ENCODE results near the gene ANKRD55.
A peak's percentile ranks its signal among the peaks of the same experiment; 100 is the strongest.

The ANKRD55 gene

DNA sequence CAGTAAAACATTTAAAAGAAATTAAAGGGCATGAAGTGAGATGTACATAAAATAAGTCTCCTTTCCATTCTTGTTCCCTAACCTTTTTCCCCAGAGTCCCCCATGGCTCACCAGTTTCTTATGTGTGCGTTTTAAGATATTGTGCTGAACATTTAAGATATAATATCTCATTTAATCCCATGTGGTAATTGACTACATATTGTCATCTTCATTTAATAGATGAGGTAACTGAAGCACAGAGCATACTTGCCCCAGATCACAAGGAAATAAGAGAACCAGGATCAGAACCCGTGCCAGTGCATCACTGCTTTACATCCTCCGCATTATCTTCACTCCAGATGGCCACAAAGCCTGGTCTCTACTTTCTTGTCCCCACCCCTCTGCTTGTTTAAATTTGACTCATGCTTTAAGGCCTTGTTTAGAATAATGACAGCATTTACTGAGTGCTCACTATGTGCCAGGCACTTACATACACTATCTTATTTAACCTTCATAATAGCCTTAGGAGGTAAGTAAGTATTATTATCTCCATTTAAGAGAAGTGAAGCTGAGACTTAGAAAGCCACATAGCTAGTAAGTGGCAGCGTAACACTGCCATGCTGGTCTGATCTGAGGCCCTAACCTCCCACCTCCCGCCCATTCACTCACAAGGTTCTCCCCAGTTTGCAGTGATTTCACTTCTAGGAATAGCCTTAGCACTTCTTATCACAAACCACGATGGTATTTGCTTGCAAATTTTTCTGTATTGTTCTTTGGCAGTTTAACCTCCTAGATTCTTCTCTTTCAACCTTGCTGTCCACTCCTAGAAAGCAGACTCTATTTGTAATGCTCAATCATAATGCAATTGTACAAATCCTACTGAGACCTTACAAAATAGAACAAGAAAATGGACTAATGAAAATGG lies 160.0 kb downstream of the ANKRD55 start:
- DNase-seq = no peak

DNA sequence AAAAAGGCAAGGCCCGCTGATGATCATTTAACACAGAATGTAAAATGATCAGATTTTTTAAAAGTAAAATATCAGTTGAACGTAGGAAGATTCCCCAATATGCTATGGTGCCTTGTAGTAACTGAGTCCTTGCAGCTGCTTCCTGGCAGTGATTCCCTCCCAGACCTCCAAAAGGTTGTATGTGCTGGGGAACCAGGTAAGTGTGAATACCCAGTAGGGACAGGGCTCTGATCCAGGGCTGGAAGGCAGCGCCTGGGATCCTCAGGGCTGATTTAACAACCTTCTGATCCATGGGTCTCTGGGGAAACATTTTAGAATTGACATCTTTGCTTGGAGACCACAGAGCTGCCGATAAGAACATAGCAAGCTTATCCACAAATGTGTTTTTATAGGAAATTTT lies 161.7 kb downstream of the ANKRD55 start:
- no peak for DNase-seq

DNA sequence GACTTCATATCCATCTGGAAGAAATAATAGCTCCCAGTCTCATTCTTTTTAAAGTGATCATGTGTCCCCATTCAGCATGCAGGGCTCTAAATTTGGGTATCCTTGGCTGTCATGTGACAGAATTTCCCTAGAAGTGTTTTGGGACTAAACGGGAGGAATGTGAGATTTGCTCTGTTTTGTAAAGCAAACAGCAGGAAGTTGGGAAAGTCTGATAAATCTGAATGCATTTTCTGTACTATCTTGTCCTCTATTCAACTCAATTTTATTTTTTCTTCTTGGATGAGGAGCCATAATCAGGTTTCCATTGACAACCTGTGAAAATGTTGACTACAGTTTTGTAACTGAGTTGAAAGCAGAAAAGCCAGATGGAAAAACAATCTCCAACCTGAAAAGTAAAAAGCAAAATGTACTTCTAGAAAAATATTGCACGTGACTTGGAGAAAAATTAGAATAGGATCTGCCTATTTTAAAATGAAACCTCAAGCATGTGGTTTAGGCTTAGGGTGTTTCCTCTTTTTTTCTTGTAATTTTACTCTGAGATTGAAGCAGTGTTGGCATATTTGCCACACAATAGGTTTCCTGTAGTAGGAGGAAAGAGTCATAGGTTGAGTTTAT lies 162.2 kb downstream of the ANKRD55 start:
- peak; percentile 49 for DNase-seq

DNA sequence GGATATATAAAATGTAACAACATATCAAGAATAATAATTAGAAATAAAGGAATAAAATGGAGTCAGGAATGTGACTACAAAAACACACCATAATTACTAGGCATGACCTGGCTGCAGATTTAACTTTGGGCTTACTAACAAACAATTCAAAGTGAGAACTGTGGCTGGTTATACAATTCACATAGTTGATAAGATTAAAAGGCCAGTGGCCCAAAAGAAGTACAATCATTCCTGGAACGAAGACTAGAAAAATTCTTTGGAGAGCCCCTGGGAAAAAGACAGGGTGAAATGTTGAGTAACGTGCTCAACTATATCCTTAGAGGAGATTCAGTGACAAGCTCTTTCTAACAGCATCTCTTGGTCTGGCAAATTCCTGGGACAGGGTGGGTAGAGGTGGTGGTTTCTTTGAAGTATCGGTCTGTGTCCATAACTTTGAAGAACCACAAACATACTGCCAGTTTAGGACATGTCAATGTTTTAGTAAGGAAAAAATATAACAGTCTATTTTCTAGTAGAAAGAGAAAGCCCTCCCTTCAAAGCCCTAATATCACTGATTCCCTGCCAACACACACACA lies 163.4 kb downstream of the ANKRD55 start:
- no peak for DNase-seq

DNA sequence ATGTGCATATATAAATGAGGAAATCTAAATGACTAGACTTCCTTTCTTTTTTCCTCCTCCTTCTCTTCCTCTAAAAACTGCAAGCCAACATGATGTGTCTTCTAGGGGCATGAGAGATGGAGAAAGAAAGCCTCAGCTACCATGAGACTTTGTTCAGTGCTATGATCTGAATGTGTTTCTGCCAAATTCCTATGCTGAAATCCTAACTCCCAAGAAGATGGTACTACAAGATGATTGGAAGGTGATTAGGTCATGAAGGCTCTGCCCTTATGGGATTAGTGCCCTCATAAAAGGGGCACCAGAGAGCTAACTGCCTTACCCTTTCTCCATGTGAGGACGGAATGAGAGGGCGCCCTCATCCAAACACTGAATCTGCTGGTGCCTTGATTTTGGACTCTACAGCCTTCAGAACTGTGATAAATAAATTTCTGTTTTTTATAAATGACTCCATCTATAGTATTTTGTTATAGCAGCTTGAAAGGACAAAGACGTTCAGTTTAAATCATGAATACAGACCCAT lies 166.1 kb downstream of the ANKRD55 start:
- no peak for DNase-seq

DNA sequence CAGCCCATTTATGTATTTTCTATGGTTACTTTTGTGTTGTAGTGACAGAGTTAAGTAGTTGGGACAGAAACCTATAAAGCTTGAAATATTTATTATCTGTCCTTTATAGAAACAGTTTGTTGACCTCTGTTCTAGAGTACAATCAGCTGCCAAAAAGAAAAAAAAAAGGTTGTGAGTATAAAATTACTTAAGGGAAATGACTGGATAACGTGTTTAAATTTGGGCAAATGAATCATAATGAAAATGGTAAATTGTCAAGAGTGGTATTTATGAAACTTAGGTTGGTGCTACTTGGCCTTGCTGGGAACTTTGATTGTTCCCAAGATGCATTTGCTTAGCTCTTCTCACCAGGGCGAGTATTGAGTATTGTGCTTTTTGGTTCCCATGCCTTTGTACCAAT lies 168.1 kb downstream of the ANKRD55 start:
- DNase-seq = no peak

DNA sequence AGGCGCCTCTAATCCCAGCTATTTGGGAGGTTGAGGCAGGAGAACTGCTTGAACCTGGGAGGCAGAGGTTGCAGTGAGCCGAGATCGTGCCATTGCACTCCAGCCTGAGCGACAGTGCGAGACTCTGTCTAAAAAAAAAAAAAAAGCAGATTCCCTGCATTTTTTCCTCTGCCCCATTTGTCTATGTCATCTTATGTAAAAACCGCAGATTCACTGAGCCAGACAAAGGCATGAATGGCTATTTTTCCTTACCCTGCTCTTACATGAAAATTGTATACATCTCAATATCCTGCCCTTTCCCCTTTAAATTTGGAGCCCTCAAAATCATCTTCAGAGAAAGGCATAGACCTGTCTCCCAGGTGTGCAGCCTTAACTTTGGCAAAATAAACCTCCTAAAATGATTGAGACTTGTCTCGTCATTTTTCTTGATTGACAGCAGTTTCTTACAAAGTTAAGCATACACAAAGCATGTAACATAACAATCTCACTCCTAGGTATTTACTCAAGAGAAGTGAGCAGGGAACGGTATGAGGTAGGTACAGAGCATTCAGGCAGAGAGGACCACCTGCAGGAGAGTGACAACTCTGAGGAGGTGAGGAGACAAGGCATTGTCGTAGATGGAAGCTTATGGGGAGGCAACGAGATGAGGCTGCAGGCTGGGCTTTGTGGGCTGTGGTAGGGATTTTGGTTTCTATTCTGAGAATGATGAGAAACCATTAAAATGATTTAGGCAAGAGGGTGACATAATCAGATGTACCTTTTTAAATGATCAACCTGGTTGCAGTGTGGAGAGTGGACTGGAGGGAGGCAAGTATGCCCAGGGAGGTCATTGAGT lies 172.6 kb downstream of the ANKRD55 start:
- DNase-seq = no peak

DNA sequence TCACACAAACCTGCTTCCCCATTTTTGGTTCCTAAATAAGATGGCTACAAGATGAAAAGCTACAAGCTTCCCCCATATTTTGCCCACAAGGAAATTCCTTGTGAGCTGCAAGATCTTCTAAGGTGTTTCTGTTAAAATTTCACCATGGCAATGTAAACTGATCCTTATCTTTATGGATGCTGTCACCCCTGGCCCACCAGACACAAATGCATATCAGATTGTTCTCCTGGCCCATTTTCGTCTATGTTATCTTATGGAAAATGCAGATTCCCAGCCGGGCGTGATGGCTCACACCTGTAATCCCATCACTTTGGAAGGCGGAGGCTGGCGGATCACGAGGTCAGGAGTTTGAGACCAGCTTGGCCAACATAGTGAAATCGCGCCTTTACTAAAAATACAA lies 173.3 kb downstream of the ANKRD55 start:
- DNase-seq = no peak

DNA sequence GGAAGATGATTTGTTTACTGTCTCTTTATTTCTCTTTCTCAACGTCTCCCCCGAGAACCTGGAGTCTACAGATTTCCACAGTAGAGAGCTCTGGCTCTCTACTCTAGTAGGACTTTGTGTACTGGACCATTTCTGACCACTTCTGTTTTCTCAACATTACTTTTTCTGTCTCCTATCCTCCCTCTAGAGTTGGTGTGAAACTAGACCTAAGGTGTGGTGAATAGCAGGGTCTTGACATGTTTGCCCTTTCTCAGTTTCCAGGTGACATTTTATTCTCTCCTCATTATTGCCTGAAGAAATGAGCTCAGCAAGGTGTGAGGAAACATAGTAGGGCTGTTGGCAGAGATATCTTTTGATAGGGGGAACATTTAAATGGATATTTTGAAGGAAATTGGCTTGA lies 176.3 kb downstream of the ANKRD55 start:
- DNase-seq = no peak

DNA sequence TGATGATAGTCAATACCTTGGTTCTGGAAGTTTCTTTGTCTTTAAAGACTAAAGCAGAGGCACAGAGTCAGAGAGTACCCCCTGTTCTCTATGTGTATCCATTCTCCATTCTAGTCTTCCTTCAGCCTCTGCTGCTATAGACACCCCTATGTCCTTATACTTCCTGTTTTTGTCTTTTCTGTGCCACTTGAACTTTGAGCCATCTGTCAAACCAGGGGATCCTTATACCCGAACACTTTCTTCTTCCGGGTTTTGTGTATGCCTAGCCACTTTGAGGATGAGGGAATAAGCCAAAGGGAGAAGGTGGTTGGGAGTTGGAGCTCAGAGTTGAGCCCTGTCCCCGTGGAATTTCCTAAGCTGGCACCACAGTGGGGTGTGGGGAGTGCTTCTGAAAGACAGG lies 177.3 kb downstream of the ANKRD55 start:
- no peak for DNase-seq

DNA sequence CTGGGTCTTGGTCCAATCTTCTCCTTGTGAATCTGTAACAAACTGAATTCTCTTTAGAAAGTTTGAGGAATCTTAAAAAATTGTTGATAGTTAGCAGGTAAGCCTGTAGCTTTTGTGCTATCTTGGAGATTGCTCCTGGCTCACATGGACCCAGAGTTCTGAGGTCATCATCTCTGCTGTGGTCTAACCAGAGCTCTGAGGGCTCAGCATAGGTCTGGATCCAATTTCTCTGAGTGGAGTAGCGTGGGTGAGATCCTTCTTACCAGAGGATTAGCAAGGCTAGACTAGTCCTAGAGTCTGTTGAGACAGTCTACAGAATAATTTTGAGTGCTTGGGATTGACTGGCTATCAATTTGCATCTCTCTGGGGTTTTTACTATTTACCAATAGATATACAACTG lies 177.8 kb downstream of the ANKRD55 start:
- DNase-seq = no peak

DNA sequence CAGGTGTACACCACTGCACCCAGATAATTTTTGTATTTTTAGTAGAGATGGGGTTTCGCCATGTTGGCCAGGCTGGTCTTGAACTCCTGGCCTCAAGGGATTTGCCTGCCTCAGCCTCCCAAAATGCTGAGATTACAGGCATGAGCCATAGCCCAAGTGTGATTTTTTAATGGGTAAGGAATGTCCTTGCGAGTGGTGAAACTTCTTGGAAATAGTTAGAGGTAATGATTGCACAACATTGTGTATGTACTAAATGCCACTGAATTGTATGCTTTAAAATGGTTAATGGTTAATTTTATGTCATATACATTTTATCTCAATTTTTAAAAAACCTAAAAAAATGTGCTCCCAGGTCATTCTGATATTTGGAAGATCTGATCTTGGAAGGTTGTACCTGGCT lies 178.5 kb downstream of the ANKRD55 start:
- DNase-seq = no peak

DNA sequence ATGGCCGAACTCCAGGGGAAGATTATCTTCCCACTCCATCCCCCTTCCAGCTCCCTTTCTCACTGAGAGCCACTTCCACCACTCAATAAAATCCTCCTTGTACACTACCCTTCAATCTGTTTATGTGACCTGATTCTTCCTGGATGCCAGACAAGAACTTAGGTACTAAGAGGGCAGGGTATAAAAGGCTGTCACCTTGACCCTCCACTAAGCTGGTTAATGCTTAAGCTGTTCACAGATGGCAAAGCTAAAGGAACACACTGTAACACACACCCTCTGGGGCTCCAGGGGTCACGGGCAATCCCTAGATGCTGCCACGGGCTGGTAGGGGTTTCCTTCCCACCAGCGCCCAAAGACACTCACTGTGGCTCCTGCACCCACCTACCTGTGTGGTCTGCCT lies 179.8 kb downstream of the ANKRD55 start:
- no peak for DNase-seq

DNA sequence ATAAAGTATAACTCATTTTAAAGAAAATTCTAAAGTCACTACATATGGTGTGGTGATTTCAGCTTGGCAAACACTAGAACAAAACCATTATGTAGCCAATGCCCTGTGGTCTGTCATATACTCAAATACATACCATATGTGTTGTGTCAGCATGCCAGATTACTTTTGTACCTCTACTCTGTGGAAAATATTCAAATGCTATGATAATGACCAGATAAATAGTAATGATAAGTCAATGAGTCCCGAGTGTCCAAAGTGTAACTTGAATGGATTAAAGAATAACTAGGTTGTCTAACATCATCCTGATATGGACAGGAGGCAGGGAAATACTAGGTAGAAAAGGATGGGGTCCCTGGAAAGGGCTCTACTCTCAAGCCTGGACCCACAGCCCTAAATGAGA lies 180.4 kb downstream of the ANKRD55 start:
- DNase-seq = no peak

DNA sequence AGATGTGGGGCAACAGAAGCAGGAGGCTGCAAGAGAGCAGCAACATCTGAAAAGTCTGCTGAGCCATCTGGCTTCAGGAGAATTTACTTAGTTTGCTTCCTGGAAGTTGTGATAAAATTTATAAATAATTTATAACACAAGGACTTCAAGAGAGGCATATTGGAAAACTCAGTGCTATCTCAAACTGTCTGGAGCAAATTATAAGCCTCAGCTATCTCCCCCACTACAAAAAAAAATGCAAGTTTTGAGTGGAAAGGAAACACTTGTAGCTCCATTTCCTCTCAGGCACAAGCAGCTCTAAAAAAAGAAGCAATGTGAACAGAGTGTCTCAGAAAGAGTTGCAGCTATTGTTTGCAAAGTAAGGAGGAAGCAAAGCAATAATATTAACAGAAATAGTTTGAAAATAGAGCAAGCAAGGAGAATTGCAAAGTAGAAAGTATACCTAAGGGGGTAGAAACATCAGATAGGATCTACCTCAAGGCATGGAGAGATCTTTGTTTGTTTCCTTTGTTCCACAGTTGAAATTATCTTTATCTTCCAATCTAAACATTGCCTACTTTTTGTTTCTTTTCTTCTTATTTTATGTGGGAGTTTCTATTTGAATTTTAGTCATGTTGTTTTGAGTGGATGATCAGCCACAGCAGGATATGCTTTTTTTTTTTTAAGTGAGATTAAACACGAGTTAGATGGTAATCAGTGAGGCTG lies 182.4 kb downstream of the ANKRD55 start:
- DNase-seq = peak; percentile 21

All from hematopoietic multipotent progenitor cell treated with erythropoietin and hydrocortisone succinate and interleukin-3 and kit ligand, for 6 days (in vitro differentiated cells).